ENCODE results near the gene SORCS2.

Gene SORCS2

GRCh38 chr4:7195546-7196287 lies 3.4 kb downstream of the SORCS2 start:
- no peak overlapping the region for H3K4me3 ChIP-seq (ENCODE audit: low read length)
- DNase-seq (ENCODE audit: low read depth, low spot score): no peak

- H3K4me3 ChIP-seq (ENCODE audit: low read length): no peak overlapping the region
Measured at GRCh38 chr4:7196288-7196651, 3.9 kb downstream of the SORCS2 start.

DNA sequence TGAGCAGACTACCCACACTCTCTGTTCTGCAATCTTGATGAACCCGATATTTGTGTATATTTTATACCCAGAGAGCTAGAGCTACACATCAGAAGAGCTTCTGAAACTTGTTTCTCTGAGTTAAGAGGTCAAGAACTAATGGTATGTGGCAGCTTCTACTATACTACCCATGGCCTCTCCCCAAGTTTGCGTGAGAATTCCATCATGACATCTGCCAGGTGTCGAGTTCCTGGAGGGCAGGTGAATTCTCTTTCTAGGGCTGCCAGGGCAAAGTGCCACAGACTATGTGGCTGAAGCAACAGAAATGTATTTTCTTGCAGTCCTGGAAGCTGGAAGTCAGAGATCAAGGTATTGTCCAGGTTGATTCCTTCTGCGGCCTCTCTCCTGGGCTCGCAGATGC lies 4.4 kb downstream of the SORCS2 start:
- no peak for DNase-seq (ENCODE audit: low read depth, low spot score)
- H3K4me3 ChIP-seq (ENCODE audit: low read length): no peak overlapping the region

More at GRCh38 chr4:7196288-7196651, 3.9 kb downstream of the SORCS2 start:
- no peak for DNase-seq (ENCODE audit: low read depth, low spot score)

DNA sequence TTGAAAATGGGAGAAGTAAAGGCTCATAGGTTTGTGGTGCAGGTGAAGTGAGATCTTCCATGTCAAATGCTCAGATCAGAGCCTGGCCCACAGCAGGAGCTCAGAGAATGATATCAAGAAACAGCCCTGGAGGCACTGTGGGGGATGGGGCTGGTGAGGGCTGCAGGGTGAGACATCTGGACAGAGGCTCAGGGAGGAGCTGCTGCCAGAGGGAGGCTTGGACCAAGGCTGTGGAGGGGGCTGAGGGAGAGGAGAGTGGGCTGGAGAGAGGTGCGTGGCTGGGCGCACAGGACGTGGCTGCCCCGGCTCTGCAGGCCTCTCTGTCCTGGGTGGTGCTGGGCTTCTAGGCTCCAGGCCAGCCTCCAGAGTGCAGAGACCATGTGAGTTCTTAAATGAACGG lies 5.6 kb downstream of the SORCS2 start:
- no peak overlapping the region for H3K4me3 ChIP-seq (ENCODE audit: low read length)
- DNase-seq (ENCODE audit: low read depth, low spot score): no peak

DNA sequence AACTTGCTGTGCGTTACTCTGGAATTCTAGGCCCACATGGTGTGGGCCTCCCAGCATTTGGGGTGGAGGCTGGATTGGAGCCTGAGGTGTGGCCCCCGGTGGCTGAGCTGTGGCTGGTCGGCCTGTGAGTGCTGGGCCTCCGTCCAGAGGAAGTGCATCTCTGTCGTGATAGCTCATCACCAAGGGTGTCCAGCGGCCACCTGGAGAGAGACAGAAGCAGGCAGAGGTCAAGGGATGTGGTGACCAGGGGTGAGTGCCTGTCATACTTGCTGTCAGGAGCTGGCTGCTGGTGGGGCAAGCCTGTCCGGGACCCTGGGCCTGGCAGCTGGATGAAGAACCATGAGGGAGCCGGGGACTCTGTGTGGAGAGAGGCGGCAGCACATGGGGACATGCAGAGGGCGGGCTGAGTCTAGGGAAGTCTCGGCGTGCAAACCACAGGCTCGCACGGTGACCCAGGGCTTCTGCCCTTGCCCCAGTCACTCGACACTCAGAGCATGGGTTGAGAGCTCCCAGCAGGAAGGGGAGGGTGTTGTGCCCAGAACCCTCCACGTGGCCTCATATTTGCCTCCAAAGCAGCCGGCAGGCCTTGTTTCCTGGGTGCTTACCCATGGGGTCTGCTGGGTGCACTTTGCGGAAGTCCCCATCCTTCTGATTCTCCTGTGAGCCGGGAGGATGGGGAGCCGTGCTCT lies 6.2 kb downstream of the SORCS2 start:
- no peak for DNase-seq (ENCODE audit: low read depth, low spot score)
- no peak overlapping the region for H3K4me3 ChIP-seq (ENCODE audit: low read length)

- DNase-seq (ENCODE audit: low read depth, low spot score): no peak
- no peak overlapping the region for H3K4me3 ChIP-seq (ENCODE audit: low read length)
Measured at GRCh38 chr4:7199129-7199725, 6.9 kb downstream of the SORCS2 start.

- H3K4me3 ChIP-seq (ENCODE audit: low read length): no peak overlapping the region
- DNase-seq (ENCODE audit: low read depth, low spot score): no peak
Measured at GRCh38 chr4:7199771-7200441, 7.6 kb downstream of the SORCS2 start.

DNA sequence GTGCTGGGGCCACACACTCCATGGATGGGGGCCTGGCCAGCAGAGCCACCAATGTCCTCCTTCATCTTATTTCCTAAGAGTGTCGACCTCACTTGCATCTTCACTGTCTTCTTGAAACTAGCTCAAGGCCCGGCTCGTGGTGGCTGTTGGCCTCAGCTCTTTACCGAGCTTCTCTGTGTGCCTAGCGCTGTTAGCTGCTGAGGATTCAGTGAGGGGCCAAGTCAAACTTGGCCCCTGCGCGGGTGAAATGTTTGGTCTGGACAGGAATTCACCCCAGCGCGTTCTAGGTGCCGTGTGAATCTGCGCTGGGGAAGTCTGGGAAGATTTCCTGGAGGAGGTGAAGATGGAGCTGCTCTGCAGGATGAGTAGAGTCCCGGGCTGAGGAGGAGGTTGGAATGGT lies 8.5 kb downstream of the SORCS2 start:
- no peak overlapping the region for H3K4me3 ChIP-seq (ENCODE audit: low read length)
- no peak for DNase-seq (ENCODE audit: low read depth, low spot score)

DNA sequence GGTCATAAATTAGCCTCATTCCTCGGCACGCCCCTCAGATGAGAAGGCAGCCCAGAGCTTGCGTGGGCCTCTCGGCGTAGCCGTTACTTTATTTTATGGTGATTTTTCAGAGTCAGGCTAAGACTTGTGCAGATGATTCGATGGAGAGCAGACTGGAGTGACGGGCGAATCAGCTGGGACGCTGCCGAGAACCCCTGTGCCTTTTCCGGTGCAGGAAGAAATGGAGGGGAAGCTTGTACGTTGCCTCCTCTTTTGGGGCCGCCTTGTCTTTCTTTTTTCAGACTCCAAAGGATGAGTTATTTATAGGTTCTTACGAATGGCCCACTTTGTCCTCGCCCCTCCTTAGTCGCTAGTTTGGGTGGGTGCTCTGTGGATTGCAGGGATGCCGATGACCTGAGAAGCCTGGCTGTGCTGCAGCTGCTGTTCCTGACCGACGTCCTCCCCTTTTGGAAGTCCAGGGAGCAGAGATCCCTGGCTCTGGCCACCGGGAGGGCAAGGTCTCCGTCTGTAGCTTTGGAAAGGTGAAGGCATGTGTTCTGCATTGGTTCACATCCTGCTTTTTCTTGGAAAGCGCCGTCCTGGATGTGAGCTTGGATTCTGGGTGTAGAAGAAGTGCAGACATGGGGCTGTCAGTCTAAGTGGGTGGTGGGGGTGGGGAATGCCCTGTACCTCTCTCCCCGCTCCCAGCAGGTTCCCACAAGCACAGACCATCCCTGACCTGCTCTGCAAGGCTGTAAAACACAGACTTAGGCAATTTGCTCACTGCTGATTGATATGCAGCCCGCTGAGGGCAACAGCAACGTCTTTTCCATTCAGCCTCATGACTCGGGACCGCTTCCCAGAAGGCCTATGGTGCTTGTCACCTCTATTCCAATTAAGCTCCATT lies 9.3 kb downstream of the SORCS2 start:
- no peak for DNase-seq (ENCODE audit: low read depth, low spot score)
- no peak overlapping the region for H3K4me3 ChIP-seq (ENCODE audit: low read length)

GRCh38 chr4:7202411-7202810 lies 10.1 kb downstream of the SORCS2 start:
- H3K4me3 ChIP-seq (ENCODE audit: low read length): no peak overlapping the region
- DNase-seq (ENCODE audit: low read depth, low spot score): no peak

DNA sequence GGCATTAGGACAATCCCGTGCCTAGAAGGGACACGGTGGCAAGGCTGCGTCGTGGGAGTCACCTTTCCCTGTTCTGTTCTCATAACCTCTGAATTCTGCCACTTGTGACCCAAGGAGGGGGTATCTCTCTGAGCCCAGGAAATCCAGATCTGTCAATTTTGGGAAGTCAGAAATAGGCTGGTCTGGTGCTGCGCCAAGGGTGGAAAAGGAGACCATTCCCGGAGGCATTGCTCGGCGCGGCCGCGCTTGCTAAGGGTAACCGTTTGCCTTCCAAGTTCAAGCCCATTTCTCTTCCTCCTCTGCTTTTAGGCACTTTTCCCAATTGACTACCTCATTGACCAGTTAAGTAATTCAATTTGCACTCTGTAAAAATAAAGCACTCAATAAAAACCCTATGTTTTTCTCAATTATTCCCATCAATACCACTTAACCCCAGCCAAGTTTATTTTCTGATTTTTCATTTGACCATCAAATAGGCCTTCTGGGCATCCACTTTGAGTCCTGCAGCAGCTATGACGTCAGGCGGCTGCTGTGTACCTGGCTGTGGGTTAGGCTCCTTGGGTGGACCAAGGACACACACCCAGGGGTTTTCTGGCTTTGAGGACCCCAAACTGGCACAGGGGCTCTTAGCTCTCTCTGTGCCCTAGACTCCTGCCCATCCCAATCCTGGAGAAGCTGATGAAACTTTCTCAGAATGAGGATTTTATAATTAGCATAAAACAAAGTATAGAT lies 12.5 kb downstream of the SORCS2 start:
- no peak overlapping the region for H3K4me3 ChIP-seq (ENCODE audit: low read length)
- DNase-seq (ENCODE audit: low read depth, low spot score): no peak

GRCh38 chr4:7206385-7206784 lies 14.0 kb downstream of the SORCS2 start:
- H3K4me3 ChIP-seq (ENCODE audit: low read length): no peak overlapping the region
- no peak for DNase-seq (ENCODE audit: low read depth, low spot score)

- no peak overlapping the region for H3K4me3 ChIP-seq (ENCODE audit: low read length)
- DNase-seq (ENCODE audit: low read depth, low spot score): no peak
Measured at GRCh38 chr4:7206911-7207567, 14.7 kb downstream of the SORCS2 start.

- no peak for DNase-seq (ENCODE audit: low read depth, low spot score)
- no peak overlapping the region for H3K4me3 ChIP-seq (ENCODE audit: low read length)
Measured at GRCh38 chr4:7207628-7208231, 15.4 kb downstream of the SORCS2 start.

- no peak for DNase-seq (ENCODE audit: low read depth, low spot score)
- H3K4me3 ChIP-seq (ENCODE audit: low read length): no peak overlapping the region
Measured at GRCh38 chr4:7208509-7209451, 16.4 kb downstream of the SORCS2 start.

GRCh38 chr4:7209699-7210098 lies 17.4 kb downstream of the SORCS2 start:
- no peak overlapping the region for H3K4me3 ChIP-seq (ENCODE audit: low read length)
- DNase-seq (ENCODE audit: low read depth, low spot score): no peak

- DNase-seq (ENCODE audit: low read depth, low spot score): no peak
Measured at GRCh38 chr4:7210824-7211223, 18.5 kb downstream of the SORCS2 start.

More at GRCh38 chr4:7210824-7211223, 18.5 kb downstream of the SORCS2 start:
- no peak overlapping the region for H3K4me3 ChIP-seq (ENCODE audit: low read length)

Measured in Jurkat, Clone E6-1 (cell line).